Ureter (tissue), 1 donor: Measurements from ENCODE around the gene ABCC4. TPM values are rescaled to one million over a fixed set of nuclear protein-coding genes. Genes with fewer than 3 reads are reported as not detected.
A peak's percentile ranks its signal among the peaks of the same experiment; 100 is the strongest.

Source experiments
- DNase-seq: peaks from one replicate; pipeline ENCODE4 v3.0.0-alpha.2; 2020; ENCODE audit warnings: low spot score
- total RNA-seq: library from RNA; stranded (reverse); gene quantifications from one replicate; pipeline ENCODE4 v1.2.4, GENCODE V29; 2023
- donor health status: DM: yes; HTN: yes; CAD: no.

Gene ABCC4
- total RNA-seq, 1 donor from 2014 or later, result 46.2 TPM

- no peak for DNase-seq
Measured at GRCh38 chr13:95233026-95233635, 68.1 kb downstream of the ABCC4 start.

- no peak for DNase-seq
Measured at GRCh38 chr13:95231393-95231792, 69.9 kb downstream of the ABCC4 start.

- DNase-seq, result no peak
Measured at GRCh38 chr13:95229855-95230254, 71.4 kb downstream of the ABCC4 start.

GRCh38 chr13:95228130-95228529 lies 73.1 kb downstream of the ABCC4 start:
- DNase-seq, result no peak

GRCh38 chr13:95226932-95227695 lies 74.1 kb downstream of the ABCC4 start:
- DNase-seq, result no peak

- no peak for DNase-seq
Measured at GRCh38 chr13:95226476-95226875, 74.8 kb downstream of the ABCC4 start.

GRCh38 chr13:95226050-95226449 lies 75.2 kb downstream of the ABCC4 start:
- no peak for DNase-seq

GRCh38 chr13:95224064-95224463 lies 77.2 kb downstream of the ABCC4 start:
- no peak for DNase-seq

- no peak for DNase-seq
Measured at GRCh38 chr13:95222733-95223018, 78.6 kb downstream of the ABCC4 start.

- DNase-seq, result no peak
Measured at GRCh38 chr13:95221971-95222732, 79.1 kb downstream of the ABCC4 start.

- no peak for DNase-seq
Measured at GRCh38 chr13:95220611-95221010, 80.6 kb downstream of the ABCC4 start.

- DNase-seq, result no peak
Measured at GRCh38 chr13:95217920-95218830, 83.1 kb downstream of the ABCC4 start.

- no peak for DNase-seq
Measured at GRCh38 chr13:95216182-95216581, 85.1 kb downstream of the ABCC4 start.

GRCh38 chr13:95212983-95213850 lies 88.0 kb downstream of the ABCC4 start:
- no peak for DNase-seq

- no peak for DNase-seq
Measured at GRCh38 chr13:95209109-95209508, 92.1 kb downstream of the ABCC4 start.

- no peak for DNase-seq
Measured at GRCh38 chr13:95207769-95208366, 93.4 kb downstream of the ABCC4 start.

- DNase-seq, result no peak
Measured at GRCh38 chr13:95206116-95206515, 95.1 kb downstream of the ABCC4 start.

- no peak for DNase-seq
Measured at GRCh38 chr13:95204231-95204765, 97.0 kb downstream of the ABCC4 start.

GRCh38 chr13:95201814-95202651 lies 99.2 kb downstream of the ABCC4 start:
- DNase-seq, result peak; percentile 64
